PC-9 (cell line): ENCODE data around the gene DSCAML1. TPM values are rescaled to one million over a fixed set of nuclear protein-coding genes. Genes with fewer than 3 reads are reported as not detected.

Source experiments
- BruUV-seq: library from RNA; stranded (reverse); fragments of 400-500 nt; replicated peaks from 2 replicates; lab custom pipeline; 2021; lab: Mats Ljungman, UMichigan
- CTCF ChIA-PET: fragments of 300-600 bp; sonication (Branson Sonifier 250); formaldehyde crosslinking; loops from one replicate; lab custom pipeline; 2022; ENCODE audit warnings: antibody characterized with exemption; lab: Charles Lee
- POLR2A ChIA-PET: fragments of 300-600 bp; sonication (Branson Sonifier 250); formaldehyde crosslinking; loops from one replicate; lab custom pipeline; 2022; ENCODE audit warnings: antibody characterized with exemption; ENCODE audit not compliant: unreplicated experiment; lab: Charles Lee
- DNase-seq, 2 experiments: peaks; one replicate each; pipeline versions ENCODE4 v3.0.0 to v3.0.0-alpha.2; 2015 to 2022; ENCODE audit warnings: mixed read lengths in 1 of 2
- H2AFZ ChIP-seq: fragments of 200-600 bp; sonication (generic); 2 replicates; pipeline ENCODE4 v1.8.1; 2017; ENCODE audit warnings: antibody characterized with exemption
- H3F3A ChIP-seq: fragments of 200-600 bp; sonication (generic); 2 replicates; pipeline ENCODE4 v1.8.1; 2017; ENCODE audit warnings: antibody characterized with exemption, mild to moderate bottlenecking, low read depth; ENCODE audit not compliant: insufficient read depth
- H3K27ac ChIP-seq: fragments of 200-600 bp; sonication (generic); 2 replicates; pipeline ENCODE4 v1.6.1; 2016; ENCODE audit warnings: mixed run types
- H3K27me3 ChIP-seq: fragments of 200-600 bp; sonication (generic); 2 replicates; pipeline ENCODE4 v1.6.1; 2016; ENCODE audit warnings: low read depth, mixed run types; ENCODE audit not compliant: insufficient read depth
- H3K36me3 ChIP-seq: fragments of 200-600 bp; sonication (generic); 2 replicates; pipeline ENCODE4 v1.6.1; 2016; ENCODE audit warnings: low read depth, mixed run types
- H3K4me1 ChIP-seq: fragments of 200-600 bp; sonication (generic); replicated peaks from 2 replicates; pipeline ENCODE4 v1.6.1; 2016; ENCODE audit warnings: mixed run types; ENCODE audit not compliant: insufficient read depth
- H3K4me2 ChIP-seq: fragments of 200-600 bp; sonication (generic); 2 replicates; pipeline ENCODE4 v1.6.1; 2017; ENCODE audit warnings: mixed run types
- H3K4me3 ChIP-seq: fragments of 200-600 bp; sonication (generic); 2 replicates; pipeline ENCODE4 v1.6.1; 2016; ENCODE audit warnings: mixed run types
- H3K79me2 ChIP-seq: fragments of 200-600 bp; sonication (generic); 2 replicates; pipeline ENCODE4 v1.6.1; 2017; ENCODE audit warnings: low read depth, mixed run types
- H3K9me2 ChIP-seq: fragments of 200-600 bp; sonication (generic); 2 replicates; pipeline ENCODE4 v1.8.1; 2017; ENCODE audit warnings: mild to moderate bottlenecking; ENCODE audit not compliant: insufficient read depth
- H3K9me3 ChIP-seq: fragments of 200-600 bp; sonication (generic); 2 replicates; pipeline ENCODE4 v1.8.1; 2016; ENCODE audit warnings: low read depth; ENCODE audit not compliant: insufficient read depth
- H4K20me1 ChIP-seq: fragments of 200-600 bp; sonication (generic); 2 replicates; pipeline ENCODE4 v1.8.1; 2017; ENCODE audit not compliant: insufficient read depth
- CTCF ChIP-seq: fragments of 200-600 bp; sonication (generic); conservative IDR thresholded peaks from 2 replicates; pipeline ENCODE4 v1.6.1; 2017; ENCODE audit warnings: mixed run types, antibody characterized with exemption, mild to moderate bottlenecking, moderate library complexity
- EZH2 ChIP-seq: fragments of 200-600 bp; sonication (generic); IDR thresholded peaks from 2 replicates; pipeline ENCODE4 v1.8.0; 2017; ENCODE audit warnings: antibody characterized with exemption, low read depth
- intact Hi-C: fragments of 100-400 bp; cut with micrococcal nuclease; formaldehyde crosslinking; loops from one replicate; pipeline ENCODE4 v1.10.0; 2022; ENCODE audit not compliant: unreplicated experiment
- total RNA-seq: library from RNA; stranded (reverse); gene quantifications from 2 replicates; pipeline ENCODE4 v1.2.3, GENCODE V29; 2021

Gene DSCAML1
- total RNA-seq, 1 experiment from 2014 or later: not detected

- ChIA-PET CTCF (no interaction called here), POLR2A (no interaction called here)
- Histone ChIP-seq H3K36me3 (no peaks in the 10 kb centered on the region), H3K79me2 (no peaks in the 10 kb centered on the region), H3K4me2 (no peak overlapping the region), H4K20me1 (no peaks in the 10 kb centered on the region), H3K9me2 (no peaks in the 10 kb centered on the region), H3K27me3 (peaks cover 98% of the 10 kb centered on the region), H3K27ac (no peak overlapping the region), H3K9me3 (no peaks in the 10 kb centered on the region), H3K4me3 (no peak overlapping the region), H2AFZ (no peak overlapping the region), H3F3A (no peaks in the 10 kb centered on the region), H3K4me1 (no peaks in the 10 kb centered on the region)
- DNase-seq: no peak
- intact Hi-C loops: no loop called here
- TF ChIP-seq EZH2 (no peak), CTCF (no peak)
- no TSS peak for BruUV-seq
Observed at GRCh38 chr11:117510646-117511045, 286.4 kb downstream of the DSCAML1 start.

- Histone ChIP-seq H3K4me1 (no peaks in the 10 kb centered on the region), H3K4me2 (no peak overlapping the region), H4K20me1 (no peaks in the 10 kb centered on the region), H3K9me2 (no peaks in the 10 kb centered on the region), H2AFZ (no peak overlapping the region), H3K9me3 (no peaks in the 10 kb centered on the region), H3K79me2 (no peaks in the 10 kb centered on the region), H3K27me3 (peaks cover 98% of the 10 kb centered on the region), H3K4me3 (no peak overlapping the region), H3F3A (no peaks in the 10 kb centered on the region), H3K36me3 (no peaks in the 10 kb centered on the region), H3K27ac (no peak overlapping the region)
- ChIA-PET POLR2A (no interaction called here), CTCF (no interaction called here)
- no peak for TF ChIP-seq EZH2
- no peak for TF ChIP-seq CTCF
- intact Hi-C loops: no loop called here
- no peak for DNase-seq
- no TSS peak for BruUV-seq
Observed at GRCh38 chr11:117509543-117509942, 287.5 kb downstream of the DSCAML1 start.

GRCh38 chr11:117506971-117507370, 290.0 kb downstream of the DSCAML1 start:
- TF ChIP-seq CTCF (no peak), EZH2 (no peak)
- intact Hi-C loops: no loop called here
- Histone ChIP-seq H3K4me3 (no peak overlapping the region), H3F3A (no peaks in the 10 kb centered on the region), H3K9me2 (no peaks in the 10 kb centered on the region), H2AFZ (no peak overlapping the region), H3K27ac (no peak overlapping the region), H4K20me1 (no peaks in the 10 kb centered on the region), H3K27me3 (peaks cover 100% of the 10 kb centered on the region), H3K4me1 (no peaks in the 10 kb centered on the region), H3K79me2 (no peaks in the 10 kb centered on the region), H3K36me3 (no peaks in the 10 kb centered on the region), H3K9me3 (no peaks in the 10 kb centered on the region), H3K4me2 (no peak overlapping the region)
- no peak for DNase-seq
- ChIA-PET POLR2A (no interaction called here), CTCF (no interaction called here)
- BruUV-seq: no TSS peak
